ENCODE data around the gene FARP1. TPM values are rescaled to one million over a fixed set of nuclear protein-coding genes. Genes with fewer than 3 reads are reported as not detected.
"Not testable (repeated sequence)": the region's sequence is repeated elsewhere in the genome, so short reads cannot be mapped to it uniquely, and the experiment has no call there.

The FARP1 gene
- total RNA-seq, 1 donor from 2014 or later = 186 TPM

- DNase-seq (ENCODE audit: low spot score) = no peak
Measured at GRCh38 chr13:98260357-98261164, 117.7 kb downstream of the FARP1 start.

- no peak for DNase-seq (ENCODE audit: low spot score)
Measured at GRCh38 chr13:98261165-98261702, 118.3 kb downstream of the FARP1 start.

- no peak for DNase-seq (ENCODE audit: low spot score)
Measured at GRCh38 chr13:98262292-98262691, 119.4 kb downstream of the FARP1 start.

GRCh38 chr13:98263841-98264240 lies 120.9 kb downstream of the FARP1 start:
- DNase-seq (ENCODE audit: low spot score) = no peak

GRCh38 chr13:98264877-98265276 lies 122.0 kb downstream of the FARP1 start:
- DNase-seq (ENCODE audit: low spot score) = no peak

- DNase-seq (ENCODE audit: low spot score) = peak; percentile 46
Measured at GRCh38 chr13:98265692-98266551, 123.0 kb downstream of the FARP1 start.

GRCh38 chr13:98267080-98267912 lies 124.4 kb downstream of the FARP1 start:
- DNase-seq (ENCODE audit: low spot score) = peak; percentile 51

GRCh38 chr13:98269386-98269785 lies 126.5 kb downstream of the FARP1 start:
- DNase-seq (ENCODE audit: low spot score) = no peak

GRCh38 chr13:98270819-98271218 lies 127.9 kb downstream of the FARP1 start:
- no peak for DNase-seq (ENCODE audit: low spot score)

GRCh38 chr13:98271646-98272045 lies 128.8 kb downstream of the FARP1 start:
- DNase-seq (ENCODE audit: low spot score) = not testable (repeated sequence)

GRCh38 chr13:98272549-98272948 lies 129.7 kb downstream of the FARP1 start:
- no peak for DNase-seq (ENCODE audit: low spot score)

- DNase-seq (ENCODE audit: low spot score) = no peak
Measured at GRCh38 chr13:98273067-98273823, 130.4 kb downstream of the FARP1 start.

- no peak for DNase-seq (ENCODE audit: low spot score)
Measured at GRCh38 chr13:98273824-98274742, 131.2 kb downstream of the FARP1 start.

- DNase-seq (ENCODE audit: low spot score) = no peak
Measured at GRCh38 chr13:98274921-98275487, 132.1 kb downstream of the FARP1 start.

GRCh38 chr13:98275681-98276171 lies 132.8 kb downstream of the FARP1 start:
- no peak for DNase-seq (ENCODE audit: low spot score)

GRCh38 chr13:98276486-98276885 lies 133.6 kb downstream of the FARP1 start:
- DNase-seq (ENCODE audit: low spot score) = no peak

- no peak for DNase-seq (ENCODE audit: low spot score)
Measured at GRCh38 chr13:98278068-98278724, 135.3 kb downstream of the FARP1 start.

- peak; percentile 83 for DNase-seq (ENCODE audit: low spot score)
Measured at GRCh38 chr13:98279473-98280175, 136.7 kb downstream of the FARP1 start.

Measured in ureter (tissue), 1 donor.